Measurements from ENCODE around the gene B4GALT1.

The B4GALT1 gene, protein sequence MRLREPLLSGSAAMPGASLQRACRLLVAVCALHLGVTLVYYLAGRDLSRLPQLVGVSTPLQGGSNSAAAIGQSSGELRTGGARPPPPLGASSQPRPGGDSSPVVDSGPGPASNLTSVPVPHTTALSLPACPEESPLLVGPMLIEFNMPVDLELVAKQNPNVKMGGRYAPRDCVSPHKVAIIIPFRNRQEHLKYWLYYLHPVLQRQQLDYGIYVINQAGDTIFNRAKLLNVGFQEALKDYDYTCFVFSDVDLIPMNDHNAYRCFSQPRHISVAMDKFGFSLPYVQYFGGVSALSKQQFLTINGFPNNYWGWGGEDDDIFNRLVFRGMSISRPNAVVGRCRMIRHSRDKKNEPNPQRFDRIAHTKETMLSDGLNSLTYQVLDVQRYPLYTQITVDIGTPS

DNA sequence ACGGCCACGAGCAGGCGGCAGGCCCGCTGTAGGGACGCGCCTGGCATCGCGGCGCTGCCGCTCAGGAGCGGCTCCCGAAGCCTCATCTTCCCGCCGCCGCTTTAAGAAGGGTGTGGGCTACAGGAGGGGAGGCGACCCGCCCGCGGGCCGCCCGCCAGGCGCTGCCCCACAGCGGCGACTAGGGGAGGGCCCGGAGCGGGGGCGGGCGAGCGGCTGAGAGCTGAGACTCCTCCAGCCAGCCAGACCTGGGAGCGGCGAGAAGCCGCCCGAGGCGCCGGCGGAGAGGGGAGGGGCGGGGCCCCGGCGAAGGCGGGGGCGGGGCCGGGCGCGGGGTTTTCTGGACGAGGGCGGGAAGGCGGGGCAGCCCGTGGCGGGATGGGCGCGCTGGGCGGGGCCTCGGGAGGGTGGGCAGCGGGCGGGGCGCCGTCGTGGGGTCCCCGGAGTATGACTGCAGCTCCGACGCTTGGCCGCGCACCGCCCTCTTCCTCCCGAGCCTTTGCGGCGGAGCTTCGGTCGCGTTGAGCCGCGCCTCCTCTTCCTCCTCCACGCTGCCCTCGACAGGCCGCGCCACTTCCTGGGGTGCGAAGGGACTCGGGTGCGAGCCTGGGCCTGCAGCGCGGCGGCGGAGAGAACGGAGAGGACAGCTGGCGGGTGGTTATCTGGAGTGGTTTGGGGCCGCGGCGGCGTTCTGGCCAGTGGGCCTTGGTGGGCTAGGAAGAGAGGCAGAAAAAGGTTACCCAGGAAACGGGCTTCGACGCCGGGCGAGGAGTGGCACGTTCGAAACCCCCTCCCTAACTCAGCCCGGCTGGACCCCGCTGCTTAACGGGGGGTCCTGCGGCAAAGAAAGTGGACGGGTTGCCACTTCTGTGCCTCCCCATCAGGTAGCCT is at the start of gene B4GALT1:
Gene B4GALT1 (minus strand): TSS at position 253 of the 888 bp plus-strand sequence. CDS start 167 bp downstream, at position 86.
- peak; percentile 90 for DNase-seq

DNA sequence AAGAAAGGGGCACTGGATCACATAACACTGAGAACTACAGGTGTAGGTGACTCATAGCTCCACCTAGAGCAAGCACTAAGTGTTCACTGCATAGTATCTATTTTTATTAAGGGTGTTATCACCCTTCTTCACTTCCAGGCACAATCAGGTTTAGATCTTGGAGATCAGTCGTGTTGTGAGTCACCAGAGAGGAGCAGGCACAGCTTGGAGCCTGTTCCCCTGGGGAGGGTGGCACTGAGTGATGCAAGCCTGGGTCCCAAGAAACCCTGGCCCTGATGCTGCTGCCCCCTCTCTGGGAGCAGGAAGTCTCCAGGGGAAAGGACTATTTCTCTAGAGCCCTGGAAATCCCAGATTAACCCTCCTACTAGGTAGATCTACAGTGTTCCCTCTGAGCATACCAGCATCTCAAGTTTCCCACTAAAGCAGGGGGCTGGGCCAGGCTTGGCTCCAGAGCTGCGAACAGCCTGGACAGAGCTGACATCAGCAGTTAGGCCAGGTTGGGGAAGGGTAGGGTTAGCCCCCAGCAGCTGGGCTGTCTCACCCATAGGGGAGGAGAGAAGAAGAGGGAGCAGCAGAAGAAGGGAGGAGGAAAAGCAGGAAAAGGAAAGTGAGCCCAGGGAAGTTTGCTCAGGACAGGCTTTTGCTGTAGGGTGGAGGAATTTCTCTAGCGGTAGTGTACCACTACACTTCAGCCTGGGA is 44.7 kb upstream of the B4GALT1 start:
- DNase-seq = no peak

DNA sequence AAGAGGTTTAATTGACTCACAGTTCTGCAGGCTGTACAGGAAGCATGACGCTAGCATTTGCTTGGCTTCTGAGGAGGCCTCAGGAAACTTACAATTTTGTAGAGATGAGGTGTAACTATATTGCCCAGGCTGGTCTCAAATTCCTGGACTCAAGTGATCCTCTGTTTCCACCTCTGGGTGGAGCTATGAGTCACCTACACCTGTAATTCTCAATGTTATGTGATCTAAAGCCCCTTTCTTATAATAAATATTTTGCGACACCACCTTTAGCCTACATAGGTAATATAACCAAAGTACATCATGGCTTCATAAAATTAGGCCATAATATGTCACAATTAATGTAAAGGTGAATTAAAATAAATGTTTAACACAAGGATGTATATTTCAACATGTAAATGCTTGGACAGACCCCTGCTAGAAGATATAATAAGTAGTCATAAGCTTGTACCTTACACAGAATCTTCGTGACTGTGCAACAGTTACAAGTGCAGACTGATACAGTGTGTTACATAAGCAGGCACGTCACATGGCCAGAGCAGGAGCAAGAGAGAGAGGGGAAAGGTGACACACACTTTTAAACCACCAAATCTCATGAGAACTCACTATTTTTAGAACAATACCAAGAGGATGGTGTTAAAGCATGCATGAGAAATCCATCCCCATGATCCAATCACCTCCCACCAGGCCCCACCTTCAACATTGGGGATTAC is 43.0 kb upstream of the B4GALT1 start:
- no peak for DNase-seq

DNA sequence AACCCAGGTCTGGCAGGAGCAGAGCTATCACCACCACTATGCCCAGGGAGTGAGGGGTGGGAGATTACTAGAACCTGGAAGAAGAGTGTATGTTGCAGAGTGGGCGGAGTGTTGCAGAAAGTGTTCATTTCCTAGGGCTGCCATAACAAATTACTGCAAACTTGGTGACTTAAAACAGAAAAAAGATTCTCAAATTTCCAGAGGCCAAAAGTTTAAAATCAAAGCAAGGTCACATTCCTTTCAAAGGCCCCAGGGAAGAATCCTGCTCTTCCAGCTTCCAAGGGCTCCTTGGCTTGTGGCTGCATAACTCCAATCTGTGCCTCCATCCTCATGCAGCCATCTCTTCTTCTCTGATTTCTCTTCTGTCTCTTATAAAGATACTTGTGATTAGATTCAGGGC is 42.3 kb upstream of the B4GALT1 start:
- no peak for DNase-seq

DNA sequence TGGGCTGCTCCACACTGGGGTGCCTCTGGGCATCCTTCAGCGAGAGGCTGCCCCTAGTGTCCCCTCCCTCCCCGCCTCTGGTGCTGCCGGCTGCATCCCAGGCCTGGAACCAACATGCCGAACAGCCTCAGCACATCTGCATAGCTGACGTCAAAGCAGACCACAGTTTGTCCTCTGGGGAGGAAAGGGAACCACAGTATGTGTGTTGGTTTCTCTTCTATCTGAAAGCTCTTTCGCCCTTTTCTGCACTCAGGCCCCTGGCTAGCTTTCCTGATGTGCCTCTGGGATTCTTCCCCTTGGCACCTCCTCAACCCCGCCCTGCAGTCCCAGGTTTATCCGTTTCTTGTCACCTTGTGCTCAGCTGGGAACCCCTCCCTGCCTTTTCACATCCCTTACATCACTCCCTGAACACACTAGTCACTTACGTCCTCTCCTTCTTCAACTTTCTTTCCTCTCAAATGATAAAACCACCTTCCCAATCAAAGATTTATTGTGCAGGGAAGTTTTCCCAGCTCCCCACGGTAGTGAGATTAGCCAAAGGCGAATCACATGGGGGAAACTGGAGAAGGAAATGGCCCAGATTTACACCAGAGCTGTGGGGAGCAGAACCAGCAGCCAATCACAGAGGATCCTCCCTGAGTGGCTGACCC is 35.5 kb upstream of the B4GALT1 start:
- no peak for DNase-seq

DNA sequence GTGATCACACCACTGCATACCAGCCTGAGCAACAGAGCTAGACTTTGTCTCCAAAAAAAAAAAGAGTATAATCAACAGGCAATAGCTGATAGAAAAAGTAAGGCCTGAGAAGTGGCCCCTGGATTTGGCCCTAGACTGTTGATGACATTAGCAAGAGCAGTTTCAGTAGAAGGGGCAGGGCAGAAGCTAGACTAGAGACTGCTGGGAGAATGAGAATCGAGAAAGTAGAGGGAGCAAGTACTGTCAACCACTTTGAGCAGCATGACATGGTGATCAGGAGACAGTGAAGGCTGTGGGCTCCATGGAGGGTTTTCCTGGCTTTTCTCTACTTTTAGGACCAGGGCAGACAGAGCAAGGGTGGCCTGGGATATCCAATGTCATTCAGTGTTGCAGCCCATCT is 34.9 kb upstream of the B4GALT1 start:
- DNase-seq = no peak

DNA sequence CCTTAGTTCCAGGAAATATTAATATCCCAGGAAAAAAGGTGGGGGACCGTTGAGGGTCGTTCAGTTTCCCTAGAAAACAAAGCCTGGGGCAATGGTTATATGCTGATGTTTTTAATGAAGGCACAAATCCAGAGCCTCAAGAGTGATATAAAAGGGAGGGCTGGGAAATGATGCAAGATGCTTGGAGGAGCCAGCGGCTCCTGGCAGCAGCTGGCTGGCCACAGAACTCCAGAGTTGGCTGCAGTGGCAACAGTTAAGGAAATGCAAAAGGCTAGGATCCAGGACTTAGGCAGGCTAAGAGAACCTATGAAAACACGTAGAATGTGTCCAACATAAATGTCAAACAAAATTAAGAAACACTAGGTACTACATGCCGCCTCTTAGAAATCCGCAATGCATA is 31.0 kb upstream of the B4GALT1 start:
- DNase-seq = no peak

DNA sequence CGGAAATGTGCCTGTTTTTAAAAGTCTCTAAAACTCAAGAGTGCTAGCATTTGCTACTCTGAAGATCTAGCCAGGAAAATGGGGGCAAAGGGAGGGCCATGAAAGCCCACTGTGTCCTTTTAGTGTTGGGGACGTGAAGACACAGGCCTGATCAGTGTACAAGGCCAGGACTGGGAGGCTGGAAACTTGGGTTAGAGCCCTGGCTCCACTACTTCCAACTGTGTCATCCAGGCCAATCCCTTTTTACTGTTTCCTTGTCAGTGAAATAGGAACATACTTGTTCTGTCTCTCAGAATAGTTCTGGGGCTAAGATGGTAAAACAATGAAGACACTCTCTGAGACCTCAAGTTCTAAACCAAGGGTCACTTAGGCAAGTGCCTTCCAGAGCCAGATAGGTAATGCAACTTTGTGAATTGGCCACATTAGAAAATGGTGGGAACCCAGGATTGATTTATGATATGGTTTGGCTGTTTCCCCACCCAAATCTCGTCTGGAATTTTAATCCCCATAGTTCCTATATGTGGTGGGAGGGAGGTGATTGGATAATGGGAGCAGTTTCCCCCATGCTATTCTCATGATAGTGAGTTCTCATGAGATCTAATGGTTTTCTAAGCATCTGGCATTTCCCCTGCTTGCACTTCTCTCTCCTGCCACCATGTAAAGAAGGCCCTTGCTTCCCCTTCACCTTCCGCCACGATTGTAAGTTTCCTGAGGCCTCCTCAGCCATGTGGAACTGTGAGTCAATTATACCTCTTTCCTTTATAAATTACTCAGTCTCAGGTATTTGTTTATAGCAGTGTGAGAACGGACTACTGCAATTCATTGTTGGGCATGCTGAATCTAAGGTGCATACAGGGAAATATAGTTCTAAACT is 30.4 kb upstream of the B4GALT1 start:
- DNase-seq = no peak

DNA sequence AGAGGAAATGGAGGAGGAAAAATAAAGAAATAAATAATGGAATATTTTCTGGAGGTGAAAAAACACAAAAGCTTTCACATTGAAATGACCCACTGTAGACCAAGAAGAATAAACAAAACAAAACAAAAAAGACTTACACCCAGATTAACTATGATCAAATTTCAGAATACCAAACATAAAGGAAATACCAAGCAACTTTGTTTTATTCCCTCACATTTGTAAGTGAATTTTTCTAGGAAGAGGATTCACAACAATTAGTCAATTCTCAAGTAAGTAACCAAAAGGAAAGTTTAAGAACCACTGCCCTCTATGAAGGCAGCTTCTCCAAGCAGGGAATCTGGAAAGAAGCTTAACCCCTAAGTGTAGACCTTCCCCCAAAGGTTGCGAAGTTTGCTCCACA is 29.6 kb upstream of the B4GALT1 start:
- no peak for DNase-seq

DNA sequence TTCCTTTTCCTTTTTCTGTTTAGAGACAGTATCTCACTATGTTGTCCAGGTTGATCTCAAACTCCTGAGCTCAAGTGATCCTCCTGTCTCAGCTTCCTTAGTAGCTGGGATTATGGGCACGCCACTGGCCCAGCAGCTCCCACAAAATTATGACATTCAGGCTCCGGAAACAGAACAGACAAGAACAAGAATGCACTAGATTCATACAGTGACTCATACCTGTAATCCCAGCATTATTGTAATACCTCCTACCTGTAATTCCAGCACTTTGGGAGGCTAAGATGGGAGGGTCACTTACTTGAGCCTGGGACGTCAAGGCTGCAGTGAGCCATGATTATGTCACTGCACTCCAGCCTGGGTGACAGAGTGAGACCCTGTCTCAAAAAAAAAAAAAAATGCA is 26.7 kb upstream of the B4GALT1 start:
- DNase-seq = no peak

DNA sequence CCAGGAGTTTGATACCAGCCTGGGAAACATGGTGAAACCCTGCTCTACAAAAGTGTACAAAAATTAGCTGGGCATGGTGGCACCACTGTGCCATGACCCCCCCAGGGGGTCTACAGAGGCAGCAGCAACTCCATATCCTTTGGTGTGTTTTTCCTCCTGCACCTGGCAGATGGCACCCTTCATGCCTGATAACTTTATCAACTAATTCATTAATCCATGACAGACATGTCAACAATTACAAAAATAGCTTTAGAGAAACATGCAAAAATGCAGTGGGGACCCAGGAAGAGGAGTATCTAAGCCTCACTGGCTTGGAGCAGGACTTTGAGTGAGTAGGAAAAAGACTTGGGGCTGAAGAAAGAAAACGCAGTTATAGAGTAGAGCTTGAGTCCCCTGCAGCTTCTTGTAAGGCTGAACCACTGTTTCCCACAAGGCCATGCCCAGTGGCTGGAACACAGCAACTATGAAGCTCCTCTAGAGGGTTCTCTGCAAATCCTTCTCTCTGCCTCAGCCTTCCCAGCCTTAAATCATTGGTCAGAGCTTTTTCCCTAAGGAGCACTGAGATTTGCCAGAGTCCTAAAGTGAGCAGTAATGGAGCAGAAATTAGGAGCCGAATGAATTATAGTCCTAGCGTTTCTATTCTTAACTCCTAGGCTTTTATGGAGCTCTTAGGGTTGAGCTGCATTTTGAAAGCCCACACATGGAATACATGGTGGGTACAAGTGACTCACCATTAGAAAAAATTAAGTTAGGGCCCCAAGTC is 25.5 kb upstream of the B4GALT1 start:
- DNase-seq = no peak

DNA sequence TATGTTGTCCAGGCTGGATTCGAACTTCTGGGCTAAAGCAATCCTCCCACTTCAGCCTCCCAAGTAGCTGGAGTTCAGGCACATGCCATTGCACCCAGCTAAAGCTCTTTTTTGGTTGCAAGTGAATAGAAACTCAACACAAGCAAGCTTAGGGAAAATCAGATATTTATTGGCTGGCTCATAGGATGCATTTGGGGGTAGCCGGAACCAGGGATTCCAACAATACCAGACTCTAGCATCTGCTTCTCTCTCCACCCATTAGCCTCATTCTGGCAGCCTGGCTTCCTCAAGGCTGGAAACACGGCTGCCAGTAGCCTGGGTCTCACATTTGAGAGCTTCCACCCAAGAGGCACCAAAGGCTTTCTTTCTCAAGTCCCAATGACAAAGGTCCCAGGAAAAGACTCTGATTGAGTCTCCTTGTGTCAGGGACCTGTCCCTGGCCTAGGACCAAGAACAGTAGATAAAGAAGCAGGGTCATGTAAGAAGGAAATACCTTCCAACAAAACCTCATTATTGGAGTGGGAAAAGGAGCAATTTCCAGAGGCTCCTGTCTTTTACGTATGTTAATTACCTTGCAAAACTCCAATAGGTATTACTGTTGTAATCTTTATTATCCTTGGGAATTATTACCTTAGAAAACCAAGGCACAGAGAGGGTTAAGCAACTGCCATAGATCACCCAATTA is 23.0 kb upstream of the B4GALT1 start:
- DNase-seq = no peak

DNA sequence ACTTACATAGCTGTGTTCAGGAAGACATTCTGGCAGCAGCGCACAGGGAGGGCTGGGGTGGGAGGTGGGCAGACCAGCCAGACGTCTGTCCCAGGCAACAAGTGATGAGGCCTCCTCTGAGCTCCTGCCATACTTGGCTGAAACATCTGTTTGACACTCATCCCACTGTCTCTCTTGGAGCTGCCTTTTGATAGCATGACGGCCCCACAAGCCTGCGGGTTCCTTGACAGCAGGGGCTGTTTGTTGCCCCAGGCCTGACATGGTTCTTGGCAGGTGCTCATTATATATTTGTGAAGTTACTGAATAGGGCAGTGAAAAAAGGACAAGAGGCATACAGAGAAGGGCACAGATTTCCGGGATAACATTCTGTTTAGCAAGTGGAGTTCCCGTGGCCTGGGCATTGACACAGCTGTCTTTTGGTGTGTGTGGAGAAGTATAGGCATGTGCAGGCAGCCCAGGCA is 22.2 kb upstream of the B4GALT1 start:
- no peak for DNase-seq

DNA sequence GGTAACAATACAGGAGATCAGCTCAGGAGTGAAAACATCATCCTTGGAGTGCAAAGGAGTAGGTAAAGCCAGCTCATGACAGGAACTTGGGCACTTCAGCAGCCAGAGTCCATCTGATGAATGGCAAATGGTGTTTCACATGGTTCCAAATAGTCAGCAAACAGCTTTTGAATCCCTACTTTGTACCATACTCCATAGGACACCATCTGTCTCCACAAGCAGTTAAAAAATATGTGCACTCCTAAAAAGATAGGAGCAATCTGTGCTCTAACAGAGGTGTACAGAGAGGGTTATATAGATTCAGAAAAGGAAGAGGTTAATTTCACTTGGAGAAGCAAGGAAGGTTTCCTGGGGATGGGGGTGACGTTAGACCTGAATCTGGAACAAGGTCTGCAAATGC is 21.6 kb upstream of the B4GALT1 start:
- no peak for DNase-seq

DNA sequence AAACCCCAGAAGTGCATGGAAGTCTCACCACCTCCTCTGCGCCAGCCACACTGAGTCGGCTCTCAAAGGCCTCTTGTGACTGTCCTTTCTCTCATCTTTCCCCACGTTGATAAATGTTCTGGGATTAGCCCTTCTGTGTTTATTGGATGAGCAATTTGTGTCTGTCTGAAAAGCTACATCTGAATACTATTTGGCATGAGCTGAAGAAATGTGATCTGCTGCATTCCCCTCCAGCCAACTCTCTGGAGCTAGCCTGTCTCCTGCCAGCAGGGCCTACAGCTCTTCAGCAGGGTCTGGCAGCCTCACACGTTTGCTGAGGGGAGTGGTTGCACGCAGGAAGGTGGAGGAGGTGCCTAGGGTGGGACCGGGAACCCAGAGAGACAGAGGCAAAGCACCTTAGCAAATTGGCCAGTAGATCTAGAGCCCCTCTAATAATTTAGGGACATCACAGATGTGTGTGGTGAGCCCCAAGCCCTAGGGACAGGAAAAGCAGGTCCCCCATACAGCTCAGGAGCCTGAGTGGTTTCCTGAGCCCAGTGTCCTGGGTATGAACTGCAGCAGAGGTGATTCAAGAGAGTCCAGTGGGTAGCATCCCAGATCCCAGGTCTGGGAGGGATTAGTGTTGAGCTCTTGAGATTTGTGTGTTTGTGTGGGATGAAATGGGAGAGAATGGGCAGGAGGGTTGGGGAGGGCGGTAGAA is 20.5 kb upstream of the B4GALT1 start:
- peak; percentile 78 for DNase-seq

DNA sequence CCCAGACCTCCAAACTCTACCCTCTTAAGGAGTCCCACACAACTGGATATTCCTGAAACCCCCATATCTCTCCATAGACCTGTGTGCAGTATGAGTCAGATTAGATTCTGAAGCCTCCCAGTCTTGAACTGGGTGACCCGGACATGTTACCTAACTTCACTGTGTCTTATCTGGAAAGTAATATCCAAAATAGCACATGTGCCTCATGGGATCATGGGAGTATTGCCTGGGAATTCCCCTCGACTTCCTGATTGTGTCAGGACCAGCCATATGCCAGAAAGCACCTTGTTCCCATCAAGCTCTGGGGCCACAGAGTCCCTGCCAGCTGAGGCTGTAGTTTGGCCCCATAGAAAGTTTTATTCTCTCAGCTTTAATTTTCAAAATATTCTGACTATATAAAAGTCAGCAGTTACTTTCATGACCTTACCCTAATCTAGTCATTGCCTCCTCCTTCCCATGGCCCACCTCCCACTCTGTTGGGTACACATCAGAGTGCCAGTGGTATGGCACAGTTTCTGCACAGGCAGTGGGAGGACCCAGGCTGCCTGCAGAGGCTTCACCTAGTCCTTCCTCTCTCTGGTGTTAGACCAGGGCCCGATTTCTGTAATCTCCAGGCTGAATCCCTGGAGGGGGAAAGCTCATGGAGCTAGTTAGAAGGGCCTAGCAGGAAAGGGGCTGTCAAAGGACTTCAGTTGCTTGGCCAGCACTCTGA is 19.5 kb upstream of the B4GALT1 start:
- DNase-seq = no peak

DNA sequence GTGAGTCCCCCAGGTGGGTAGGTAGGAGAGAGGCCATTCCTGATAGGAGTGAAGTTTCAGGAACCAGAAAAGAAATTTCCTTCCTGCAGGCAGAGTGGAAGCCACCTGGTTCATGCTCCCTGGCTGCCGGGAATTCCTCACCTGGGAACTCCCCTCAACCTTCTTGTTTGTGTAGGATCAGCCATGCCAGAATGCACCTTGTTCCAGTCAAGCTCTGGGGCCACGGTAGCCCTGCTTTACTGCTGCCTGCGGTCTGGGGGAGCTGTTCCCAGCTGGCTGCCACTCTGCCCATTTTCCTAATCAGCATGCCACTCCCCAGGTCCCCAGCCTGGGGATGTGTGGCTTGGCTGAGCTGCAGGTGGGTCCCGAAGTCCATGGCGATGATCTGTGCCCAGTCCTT is 18.7 kb upstream of the B4GALT1 start:
- no peak for DNase-seq

DNA sequence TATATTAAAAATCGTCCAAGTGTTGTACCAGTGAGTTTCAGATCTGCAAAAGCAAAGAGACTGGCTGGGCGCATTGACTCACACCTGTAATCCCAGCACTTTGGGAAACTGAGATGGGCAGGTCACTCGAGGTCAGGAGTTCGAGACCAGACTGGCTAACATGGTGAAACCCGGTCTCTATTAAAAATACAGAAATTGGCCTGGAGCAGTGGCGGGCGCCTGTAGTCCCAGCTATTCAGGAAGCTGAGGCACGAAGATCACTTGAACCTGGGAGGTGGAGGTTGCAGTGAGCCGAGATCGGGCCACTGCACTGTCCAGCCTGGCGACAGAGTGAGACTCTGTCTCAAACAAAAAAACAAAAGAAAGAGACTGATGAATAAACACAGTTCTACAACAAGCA is 18.3 kb upstream of the B4GALT1 start:
- DNase-seq = no peak
